Measurements from ENCODE around the gene ANKRD39.
"Not testable (repeated sequence)": the region's sequence is repeated elsewhere in the genome, so short reads cannot be mapped to it uniquely, and the experiment has no call there.

Gene ANKRD39

GRCh38 chr2:96893289-96894150 lies 35.7 kb upstream of the ANKRD39 start:
- Histone ChIP-seq H3K36me3 (ENCODE audit: control insufficient read depth in 4 of 4, insufficient read depth in 4 of 4, low read length in 3 of 4) (no peaks in the 10 kb centered on the region), H3K4me3 (ENCODE audit: control insufficient read depth in 1 of 7, extremely low read depth in 1 of 7, insufficient read depth in 4 of 7, low read depth in 2 of 7, low read length in 6 of 7) (no peak overlapping the region), H3K9me3 (ENCODE audit: control extremely low read depth in 1 of 5, control insufficient read depth in 4 of 5, insufficient read depth in 2 of 5, low read depth in 1 of 5, low read length in 4 of 5) (no peaks in the 10 kb centered on the region), H3K27ac (ENCODE audit: insufficient read depth in 1 of 2, low read depth in 1 of 2, low read length in 2 of 2, poor library complexity in 1 of 2, severe bottlenecking in 2 of 2) (peak overlapping the region in 1 of 2 experiments; percentile 69), H3K4me1 (ENCODE audit: control extremely low read depth in 1 of 4, control insufficient read depth in 4 of 4, insufficient read depth in 4 of 4, low read length in 3 of 4) (peaks cover 0 to 21% (median 7%) of the 10 kb centered on the region in 4 experiments), H3K27me3 (replicated peaks in 2 of 5; ENCODE audit: control insufficient read depth in 4 of 5, insufficient read depth in 5 of 5, low read length in 4 of 5) (no peaks in the 10 kb centered on the region)
- CTCF ChIA-PET: no interaction called here
- 98% methylated on average over 16 of the region's 16 CpGs for WGBS (ENCODE audit: insufficient coverage)
- POLR2A ChIA-PET: interaction anchor here (1.1 kb wide), 1 partner anchor 23 kb away, joined by 3 read pairs; no protein-coding TSS in a partner anchor
- no peak for DNase-seq

- Histone ChIP-seq H3K9me3 (ENCODE audit: control extremely low read depth in 1 of 5, control insufficient read depth in 4 of 5, insufficient read depth in 2 of 5, low read depth in 1 of 5, low read length in 4 of 5) (no peaks in the 10 kb centered on the region), H3K27me3 (replicated peaks in 2 of 5; ENCODE audit: control insufficient read depth in 4 of 5, insufficient read depth in 5 of 5, low read length in 4 of 5) (no peaks in the 10 kb centered on the region), H3K4me3 (ENCODE audit: control insufficient read depth in 1 of 7, extremely low read depth in 1 of 7, insufficient read depth in 4 of 7, low read depth in 2 of 7, low read length in 6 of 7) (no peak overlapping the region), H3K4me1 (ENCODE audit: control extremely low read depth in 1 of 4, control insufficient read depth in 4 of 4, insufficient read depth in 4 of 4, low read length in 3 of 4) (peaks cover 0 to 31% (median 13%) of the 10 kb centered on the region in 4 experiments), H3K36me3 (ENCODE audit: control insufficient read depth in 4 of 4, insufficient read depth in 4 of 4, low read length in 3 of 4) (no peaks in the 10 kb centered on the region), H3K27ac (ENCODE audit: insufficient read depth in 1 of 2, low read depth in 1 of 2, low read length in 2 of 2, poor library complexity in 1 of 2, severe bottlenecking in 2 of 2) (peak overlapping the region in 1 of 2 experiments; percentile 69)
- DNase-seq: no peak
- CTCF ChIA-PET: interaction anchor here (0.9 to 1.6 kb wide), 2 partner anchors 9 to 23 kb away, joined by 3 to 4 read pairs; no protein-coding TSS in a partner anchor
- 83% methylated on average over 9 of the region's 11 CpGs for WGBS (ENCODE audit: insufficient coverage)
- POLR2A ChIA-PET: no interaction called here
Measured at GRCh38 chr2:96891591-96892333, 33.9 kb upstream of the ANKRD39 start.

- no peaks in the 10 kb centered on the region for H3K9me3 ChIP-seq (ENCODE audit: control extremely low read depth in 1 of 5, control insufficient read depth in 4 of 5, insufficient read depth in 2 of 5, low read depth in 1 of 5, low read length in 4 of 5)
- 95% methylated on average over 5 of the region's 6 CpGs for WGBS (ENCODE audit: insufficient coverage)
- ChIA-PET CTCF (interaction anchor here (0.9 to 1.7 kb wide), 4 partner anchors 8 to 22 kb away, joined by 3 to 5 read pairs (median 4); no protein-coding TSS in a partner anchor), POLR2A (no interaction called here)
- H3K4me3 ChIP-seq (ENCODE audit: control insufficient read depth in 1 of 7, extremely low read depth in 1 of 7, insufficient read depth in 4 of 7, low read depth in 2 of 7, low read length in 6 of 7): no peak overlapping the region
- no peaks in the 10 kb centered on the region for H3K36me3 ChIP-seq (ENCODE audit: control insufficient read depth in 4 of 4, insufficient read depth in 4 of 4, low read length in 3 of 4)
- peaks cover 0 to 22% (median 9%) of the 10 kb centered on the region in 4 experiments for H3K4me1 ChIP-seq (ENCODE audit: control extremely low read depth in 1 of 4, control insufficient read depth in 4 of 4, insufficient read depth in 4 of 4, low read length in 3 of 4)
- H3K27ac ChIP-seq (ENCODE audit: insufficient read depth in 1 of 2, low read depth in 1 of 2, low read length in 2 of 2, poor library complexity in 1 of 2, severe bottlenecking in 2 of 2): peak overlapping the region in 1 of 2 experiments; percentile 66
- DNase-seq: no peak
- no peaks in the 10 kb centered on the region for H3K27me3 ChIP-seq (replicated peaks in 2 of 5; ENCODE audit: control insufficient read depth in 4 of 5, insufficient read depth in 5 of 5, low read length in 4 of 5)
Measured at GRCh38 chr2:96890726-96891385, 33.0 kb upstream of the ANKRD39 start.

GRCh38 chr2:96890252-96890651 lies 32.4 kb upstream of the ANKRD39 start:
- H3K36me3 ChIP-seq (ENCODE audit: control insufficient read depth in 4 of 4, insufficient read depth in 4 of 4, low read length in 3 of 4): no peaks in the 10 kb centered on the region
- POLR2A ChIA-PET: no interaction called here
- peaks cover 0 to 19% (median 7%) of the 10 kb centered on the region in 4 experiments for H3K4me1 ChIP-seq (ENCODE audit: control extremely low read depth in 1 of 4, control insufficient read depth in 4 of 4, insufficient read depth in 4 of 4, low read length in 3 of 4)
- H3K9me3 ChIP-seq (ENCODE audit: control extremely low read depth in 1 of 5, control insufficient read depth in 4 of 5, insufficient read depth in 2 of 5, low read depth in 1 of 5, low read length in 4 of 5): no peaks in the 10 kb centered on the region
- 94% methylated on average over 5 of the region's 7 CpGs for WGBS (ENCODE audit: insufficient coverage)
- CTCF ChIA-PET: interaction anchor here (1.2 to 1.7 kb wide), 3 partner anchors 8 to 19 kb away, joined by 3 to 5 read pairs (median 4); no protein-coding TSS in a partner anchor
- H3K4me3 ChIP-seq (ENCODE audit: control insufficient read depth in 1 of 7, extremely low read depth in 1 of 7, insufficient read depth in 4 of 7, low read depth in 2 of 7, low read length in 6 of 7): no peak overlapping the region
- no peak for DNase-seq
- peak overlapping the region in 1 of 2 experiments; percentile 66 for H3K27ac ChIP-seq (ENCODE audit: insufficient read depth in 1 of 2, low read depth in 1 of 2, low read length in 2 of 2, poor library complexity in 1 of 2, severe bottlenecking in 2 of 2)
- no peaks in the 10 kb centered on the region for H3K27me3 ChIP-seq (replicated peaks in 2 of 5; ENCODE audit: control insufficient read depth in 4 of 5, insufficient read depth in 5 of 5, low read length in 4 of 5)

- not testable (repeated sequence) for H3K36me3 ChIP-seq (ENCODE audit: control insufficient read depth in 4 of 4, insufficient read depth in 4 of 4, low read length in 3 of 4); H3K27me3 ChIP-seq (replicated peaks in 2 of 5; ENCODE audit: control insufficient read depth in 4 of 5, insufficient read depth in 5 of 5, low read length in 4 of 5); H3K27ac ChIP-seq (ENCODE audit: insufficient read depth in 1 of 2, low read depth in 1 of 2, low read length in 2 of 2, poor library complexity in 1 of 2, severe bottlenecking in 2 of 2); DNase-seq; H3K4me3 ChIP-seq (ENCODE audit: control insufficient read depth in 1 of 7, extremely low read depth in 1 of 7, insufficient read depth in 4 of 7, low read depth in 2 of 7, low read length in 6 of 7); H3K9me3 ChIP-seq (ENCODE audit: control extremely low read depth in 1 of 5, control insufficient read depth in 4 of 5, insufficient read depth in 2 of 5, low read depth in 1 of 5, low read length in 4 of 5)
- POLR2A ChIA-PET: interaction anchor here (0.6 kb wide), 2 partner anchors 35 to 230 kb away, joined by 3 to 4 read pairs; no protein-coding TSS in a partner anchor
- 100% methylated on average over 4 of the region's 5 CpGs for WGBS (ENCODE audit: insufficient coverage)
- H3K4me1 ChIP-seq (ENCODE audit: control extremely low read depth in 1 of 4, control insufficient read depth in 4 of 4, insufficient read depth in 4 of 4, low read length in 3 of 4): peaks cover 0 to 19% (median 7%) of the 10 kb centered on the region in 4 experiments
- CTCF ChIA-PET: interaction anchor here (1.0 to 1.7 kb wide), 2 partner anchors 10 to 32 kb away, joined by 3 to 5 read pairs; no protein-coding TSS in a partner anchor
Measured at GRCh38 chr2:96889502-96889901, 31.7 kb upstream of the ANKRD39 start.

GRCh38 chr2:96888072-96889011 lies 30.5 kb upstream of the ANKRD39 start:
- Histone ChIP-seq H3K27me3 (replicated peaks in 2 of 5; ENCODE audit: control insufficient read depth in 4 of 5, insufficient read depth in 5 of 5, low read length in 4 of 5) (no peaks in the 10 kb centered on the region), H3K9me3 (ENCODE audit: control extremely low read depth in 1 of 5, control insufficient read depth in 4 of 5, insufficient read depth in 2 of 5, low read depth in 1 of 5, low read length in 4 of 5) (no peaks in the 10 kb centered on the region), H3K4me3 (ENCODE audit: control insufficient read depth in 1 of 7, extremely low read depth in 1 of 7, insufficient read depth in 4 of 7, low read depth in 2 of 7, low read length in 6 of 7) (no peak overlapping the region), H3K27ac (ENCODE audit: insufficient read depth in 1 of 2, low read depth in 1 of 2, low read length in 2 of 2, poor library complexity in 1 of 2, severe bottlenecking in 2 of 2) (no peak overlapping the region), H3K4me1 (ENCODE audit: control extremely low read depth in 1 of 4, control insufficient read depth in 4 of 4, insufficient read depth in 4 of 4, low read length in 3 of 4) (peaks cover 0 to 19% (median 7%) of the 10 kb centered on the region in 4 experiments), H3K36me3 (ENCODE audit: control insufficient read depth in 4 of 4, insufficient read depth in 4 of 4, low read length in 3 of 4) (no peaks in the 10 kb centered on the region)
- WGBS (ENCODE audit: insufficient coverage): 83% methylated on average over 7 of the region's 12 CpGs
- DNase-seq: peak in 1 of 3 donors; percentile 20
- ChIA-PET POLR2A (no interaction called here), CTCF (interaction anchor here (0.7 to 1.9 kb wide), 3 partner anchors 14 to 31 kb away, joined by 3 to 5 read pairs (median 5); partner anchors contain the start of gene ANKRD39)

All from common myeloid progenitor, CD34-positive (primary cell).